Measurements from ENCODE around the gene SCYL3.

DNA sequence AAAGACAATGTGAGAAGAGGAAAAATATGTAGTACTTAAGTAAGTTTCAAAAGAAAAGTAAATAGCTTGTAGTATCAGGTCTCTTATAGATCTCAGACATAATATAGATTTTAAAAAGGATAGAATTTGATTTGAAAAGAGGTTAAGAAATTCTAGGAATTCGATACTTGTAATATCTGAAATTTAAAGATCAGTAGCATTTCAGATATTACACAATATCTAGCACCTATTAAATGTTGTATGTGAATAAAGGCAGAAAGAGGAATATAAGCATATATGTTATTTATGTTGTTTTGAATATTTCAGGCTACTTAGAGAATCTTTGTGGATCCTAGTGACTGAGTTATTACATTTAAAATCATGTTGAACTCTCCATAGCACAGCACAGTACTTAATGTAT lies 64.0 kb downstream of the SCYL3 start:
- TF ChIP-seq, protein P1, sequence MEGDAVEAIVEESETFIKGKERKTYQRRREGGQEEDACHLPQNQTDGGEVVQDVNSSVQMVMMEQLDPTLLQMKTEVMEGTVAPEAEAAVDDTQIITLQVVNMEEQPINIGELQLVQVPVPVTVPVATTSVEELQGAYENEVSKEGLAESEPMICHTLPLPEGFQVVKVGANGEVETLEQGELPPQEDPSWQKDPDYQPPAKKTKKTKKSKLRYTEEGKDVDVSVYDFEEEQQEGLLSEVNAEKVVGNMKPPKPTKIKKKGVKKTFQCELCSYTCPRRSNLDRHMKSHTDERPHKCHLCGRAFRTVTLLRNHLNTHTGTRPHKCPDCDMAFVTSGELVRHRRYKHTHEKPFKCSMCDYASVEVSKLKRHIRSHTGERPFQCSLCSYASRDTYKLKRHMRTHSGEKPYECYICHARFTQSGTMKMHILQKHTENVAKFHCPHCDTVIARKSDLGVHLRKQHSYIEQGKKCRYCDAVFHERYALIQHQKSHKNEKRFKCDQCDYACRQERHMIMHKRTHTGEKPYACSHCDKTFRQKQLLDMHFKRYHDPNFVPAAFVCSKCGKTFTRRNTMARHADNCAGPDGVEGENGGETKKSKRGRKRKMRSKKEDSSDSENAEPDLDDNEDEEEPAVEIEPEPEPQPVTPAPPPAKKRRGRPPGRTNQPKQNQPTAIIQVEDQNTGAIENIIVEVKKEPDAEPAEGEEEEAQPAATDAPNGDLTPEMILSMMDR (conservative IDR thresholded peaks at IDR 0.05): no peak
- TF ChIP-seq EZH2 (IDR thresholded peaks at IDR 0.05; ENCODE audit: low read depth): no peak

Data from PC-9 (cell line).